GM13976 (cell line): Measurements from ENCODE around the gene OSBPL3.

Experiments
- DNase-seq: peaks from one replicate; pipeline ENCODE4 v3.0.0; 2012; ENCODE audit warnings: low spot score
- in situ Hi-C: fragments of 300-500 bp; cut with MboI; formaldehyde crosslinking; loops from one replicate; pipeline ENCODE4 v1.12.0; 2022; ENCODE audit warnings: low sequenced_read_pairs, mixed read lengths, inconsistent platforms; ENCODE audit not compliant: unreplicated experiment
- TF ChIP-seq, protein P1 (sequence below): IDR thresholded peaks from 2 replicates; pipeline ENCODE4 v1.5.1; 2012; ENCODE audit warnings: borderline replicate concordance, mild to moderate bottlenecking; ENCODE audit not compliant: insufficient read depth; ENCODE audit errors: extremely low read depth, missing control alignments, control extremely low read depth

Gene OSBPL3

GRCh38 chr7:24828891-24829661 is 150.9 kb downstream of the OSBPL3 start:
- TF ChIP-seq, protein P1, sequence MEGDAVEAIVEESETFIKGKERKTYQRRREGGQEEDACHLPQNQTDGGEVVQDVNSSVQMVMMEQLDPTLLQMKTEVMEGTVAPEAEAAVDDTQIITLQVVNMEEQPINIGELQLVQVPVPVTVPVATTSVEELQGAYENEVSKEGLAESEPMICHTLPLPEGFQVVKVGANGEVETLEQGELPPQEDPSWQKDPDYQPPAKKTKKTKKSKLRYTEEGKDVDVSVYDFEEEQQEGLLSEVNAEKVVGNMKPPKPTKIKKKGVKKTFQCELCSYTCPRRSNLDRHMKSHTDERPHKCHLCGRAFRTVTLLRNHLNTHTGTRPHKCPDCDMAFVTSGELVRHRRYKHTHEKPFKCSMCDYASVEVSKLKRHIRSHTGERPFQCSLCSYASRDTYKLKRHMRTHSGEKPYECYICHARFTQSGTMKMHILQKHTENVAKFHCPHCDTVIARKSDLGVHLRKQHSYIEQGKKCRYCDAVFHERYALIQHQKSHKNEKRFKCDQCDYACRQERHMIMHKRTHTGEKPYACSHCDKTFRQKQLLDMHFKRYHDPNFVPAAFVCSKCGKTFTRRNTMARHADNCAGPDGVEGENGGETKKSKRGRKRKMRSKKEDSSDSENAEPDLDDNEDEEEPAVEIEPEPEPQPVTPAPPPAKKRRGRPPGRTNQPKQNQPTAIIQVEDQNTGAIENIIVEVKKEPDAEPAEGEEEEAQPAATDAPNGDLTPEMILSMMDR, result no peak
- no peak for DNase-seq
- in situ Hi-C loops, result loop anchor here (10.0 kb wide), 1 partner anchor 156 kb away; the partner anchor contains the start of gene OSBPL3

- TF ChIP-seq, protein P1, result no peak
- DNase-seq, result no peak
- in situ Hi-C loops, result loop anchor here (10.0 kb wide), 1 partner anchor 157 kb away; the partner anchor contains the start of gene OSBPL3
Measured at GRCh38 chr7:24827589-24827988, 152.4 kb downstream of the OSBPL3 start.

- DNase-seq, result no peak
- TF ChIP-seq, protein P1, result no peak
- in situ Hi-C loops, result loop anchor here (10.0 kb wide), 1 partner anchor 158 kb away; the partner anchor contains the start of gene OSBPL3
Measured at GRCh38 chr7:24827027-24827426, 153.0 kb downstream of the OSBPL3 start.

GRCh38 chr7:24826662-24827020 is 153.3 kb downstream of the OSBPL3 start:
- no peak for DNase-seq
- TF ChIP-seq, protein P1, result no peak
- in situ Hi-C loops, result loop anchor here (10.0 kb wide), 1 partner anchor 158 kb away; the partner anchor contains the start of gene OSBPL3

DNA sequence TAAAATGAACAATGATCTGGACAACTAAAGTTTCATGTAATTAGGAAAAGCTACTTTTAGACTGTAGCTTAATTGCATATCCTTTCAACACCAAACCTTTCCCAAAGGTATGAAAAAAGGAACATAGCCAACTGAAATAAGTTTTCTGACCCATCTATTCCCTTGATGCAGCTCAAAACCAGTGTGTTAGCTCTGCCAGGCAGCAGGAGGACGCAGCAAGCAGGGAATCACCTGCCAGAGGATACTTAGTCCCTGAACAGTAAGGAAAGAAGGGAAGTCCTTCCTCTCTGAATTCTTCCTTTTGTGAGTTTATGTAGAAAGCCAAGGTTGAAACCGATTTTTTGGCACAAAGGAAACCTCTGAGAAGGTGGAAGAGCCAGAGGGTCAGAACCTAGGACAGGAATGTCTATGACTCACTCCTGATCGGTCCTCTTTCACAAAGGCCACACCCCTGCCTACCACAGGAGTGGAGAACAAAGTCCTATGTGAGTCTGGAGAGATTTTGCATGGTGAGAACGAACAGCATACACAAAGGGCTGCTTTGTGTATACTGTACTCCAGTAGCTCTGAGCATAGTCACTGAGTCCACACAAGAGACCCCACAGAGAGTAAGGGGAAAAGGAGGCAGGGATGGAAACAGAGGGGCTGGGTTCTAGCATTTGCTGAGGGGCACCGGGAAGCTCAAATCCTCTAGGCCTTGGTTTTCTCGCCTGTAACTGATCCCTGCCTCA is 153.9 kb downstream of the OSBPL3 start:
- TF ChIP-seq, protein P1, result no peak
- in situ Hi-C loops, result loop anchor here (10.0 kb wide), 1 partner anchor 159 kb away; the partner anchor contains the start of gene OSBPL3
- DNase-seq, result no peak

- in situ Hi-C loops, result loop anchor here (10.0 kb wide), 1 partner anchor 159 kb away; the partner anchor contains the start of gene OSBPL3
- DNase-seq, result no peak
Measured at GRCh38 chr7:24825381-24825794, 154.6 kb downstream of the OSBPL3 start.

More at GRCh38 chr7:24825381-24825794, 154.6 kb downstream of the OSBPL3 start:
- TF ChIP-seq, protein P1, result no peak
